GM12865 (cell line): ENCODE measurements around the gene CXCR2.

ENCODE experiments used
- DNase-seq: peaks from one replicate; pipeline ENCODE4 v3.0.0; 2010; ENCODE audit warnings: low read depth
- H3K4me3 ChIP-seq: 2 replicates; pipeline ENCODE4 v1.5.1; 2011; ENCODE audit warnings: mild to moderate bottlenecking, low read depth, low read length, control low read depth
- CTCF ChIP-seq: IDR thresholded peaks from 2 replicates; pipeline ENCODE4 v1.5.1; 2011; ENCODE audit warnings: low read length, control low read depth, low read depth, inconsistent platforms; ENCODE audit not compliant: insufficient read depth; ENCODE audit errors: missing control alignments

Gene CXCR2

DNA sequence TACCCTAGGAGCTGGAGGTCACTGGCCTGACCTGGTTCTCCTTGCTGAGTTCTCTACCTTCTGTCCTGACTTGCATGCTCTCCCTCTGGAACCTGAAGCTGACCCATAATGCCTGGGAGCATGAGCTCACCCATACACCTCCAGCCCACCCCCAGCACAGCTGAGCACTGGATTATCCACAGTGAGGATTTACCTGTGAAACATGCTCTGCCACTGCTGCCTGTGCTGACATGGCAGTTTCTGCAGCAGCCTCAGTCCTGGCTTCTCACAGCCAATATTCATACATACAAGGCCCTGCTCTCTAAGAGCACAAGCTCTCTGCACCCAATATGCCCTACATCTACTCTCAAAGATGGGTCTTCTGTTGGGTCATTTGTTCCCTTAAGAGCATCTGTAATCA lies 5.0 kb downstream of the CXCR2 start:
- no peak for TF ChIP-seq CTCF
- H3K4me3 ChIP-seq = no peak overlapping the region
- no peak for DNase-seq

DNA sequence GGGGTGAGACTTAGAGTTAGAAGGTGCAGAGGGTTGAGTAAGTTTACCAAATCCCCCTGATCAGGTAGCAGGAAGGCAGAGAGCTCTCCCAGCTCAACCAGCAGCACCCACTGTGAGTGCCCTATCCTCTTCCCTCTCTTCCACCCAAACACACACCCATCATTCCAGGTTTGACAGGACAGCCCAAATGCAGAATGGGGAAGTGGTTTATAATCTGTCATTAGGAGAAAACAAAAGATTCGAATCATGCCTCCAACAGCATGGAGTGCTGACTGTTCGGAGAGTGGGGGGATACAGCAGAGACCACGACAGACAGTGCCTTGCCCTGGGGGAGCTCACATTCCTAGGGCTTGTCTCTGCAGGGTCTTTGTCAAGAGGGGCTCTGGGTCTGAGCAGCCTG lies 11.7 kb downstream of the CXCR2 start:
- H3K4me3 ChIP-seq = no peak overlapping the region
- TF ChIP-seq CTCF = no peak
- DNase-seq = no peak

DNA sequence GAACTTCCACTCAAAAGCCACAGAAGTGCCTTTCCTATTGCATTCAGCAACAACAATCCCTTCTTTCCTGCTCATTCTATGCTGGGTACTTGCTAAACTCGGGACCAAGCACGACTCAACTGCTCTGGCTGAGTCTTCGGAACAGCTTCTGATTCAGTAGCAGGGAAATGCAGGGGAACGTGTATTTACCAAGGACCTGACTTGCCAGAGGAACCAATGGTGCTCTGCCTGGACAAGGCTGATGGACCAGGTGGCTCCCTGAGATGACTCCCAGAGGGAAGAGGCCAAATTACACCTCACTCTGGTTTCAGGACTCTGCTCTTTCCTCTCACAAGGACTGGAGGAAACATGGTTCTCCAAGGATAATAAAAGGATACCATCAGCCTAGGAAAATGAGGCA lies 12.2 kb downstream of the CXCR2 start:
- no peak overlapping the region for H3K4me3 ChIP-seq
- no peak for TF ChIP-seq CTCF
- DNase-seq = no peak

DNA sequence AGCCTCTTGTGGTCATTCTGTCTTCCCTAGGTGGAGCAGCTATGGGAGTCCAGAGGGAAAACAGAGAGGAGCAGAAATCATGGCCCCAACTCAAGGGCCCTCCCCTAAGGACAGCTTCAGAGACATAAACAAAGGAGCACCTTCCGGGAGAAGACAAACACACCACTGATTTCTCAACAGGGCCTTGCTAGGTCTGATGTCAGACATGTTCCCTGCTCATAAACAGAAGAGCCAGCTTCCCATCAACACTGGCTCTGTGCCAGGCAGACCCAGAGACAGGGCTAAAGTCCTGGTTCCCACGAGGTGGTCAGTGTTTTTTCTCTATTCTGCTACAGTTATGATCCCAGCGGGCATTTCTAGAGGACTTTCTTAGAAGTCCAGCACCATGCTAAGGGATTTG lies 19.3 kb downstream of the CXCR2 start:
- DNase-seq = no peak
- H3K4me3 ChIP-seq = no peak overlapping the region
- TF ChIP-seq CTCF = no peak

GRCh38 chr2:218146056-218146455 lies 20.2 kb downstream of the CXCR2 start:
- no peak for DNase-seq
- TF ChIP-seq CTCF = no peak
- no peak overlapping the region for H3K4me3 ChIP-seq

GRCh38 chr2:218149098-218149497 lies 23.3 kb downstream of the CXCR2 start:
- TF ChIP-seq CTCF = no peak
- no peak overlapping the region for H3K4me3 ChIP-seq
- DNase-seq = no peak

DNA sequence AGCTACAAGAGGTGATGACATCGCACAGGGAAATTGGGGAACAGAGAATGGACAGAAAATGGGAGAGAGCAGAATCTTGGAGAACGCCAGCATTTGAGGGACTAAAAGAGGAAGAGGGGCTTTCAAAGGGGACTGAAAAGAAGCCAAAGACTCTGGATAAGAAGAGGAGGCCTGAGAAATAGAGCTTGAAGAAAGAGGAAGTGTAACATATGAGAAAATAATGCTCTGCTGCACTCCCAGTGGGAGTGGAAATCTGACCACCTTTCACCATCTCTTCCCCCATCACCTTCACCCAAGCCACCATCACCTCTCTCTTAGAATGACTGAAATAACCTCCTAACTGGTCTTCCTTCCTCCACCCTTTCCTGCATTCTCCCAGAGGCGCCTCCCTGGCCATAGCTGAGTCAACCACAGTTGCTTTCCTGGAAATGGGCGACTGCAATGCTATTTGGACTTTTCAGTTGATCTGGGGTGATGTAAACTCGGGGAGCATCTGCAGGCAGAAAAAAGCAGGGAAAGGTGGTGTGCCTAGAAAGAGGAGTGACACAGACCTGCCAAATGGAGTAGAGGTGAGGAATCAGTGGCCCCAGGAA lies 24.1 kb downstream of the CXCR2 start:
- H3K4me3 ChIP-seq = no peak overlapping the region
- TF ChIP-seq CTCF = no peak
- DNase-seq = peak; percentile 11
